CD4-positive, alpha-beta memory T cell (primary cell): ENCODE measurements around the gene TMPRSS11E. TPM values are rescaled to one million over a fixed set of nuclear protein-coding genes. Genes with fewer than 3 reads are reported as not detected.
A peak's percentile ranks its signal among the peaks of the same experiment; 100 is the strongest.
"Not testable (repeated sequence)": the region's sequence is repeated elsewhere in the genome, so short reads cannot be mapped to it uniquely, and the experiment has no call there.

Experiments
- CTCF ChIA-PET: fragments of 350-600 bp; sonication (Branson Sonifier 250); formaldehyde crosslinking; loops from one replicate; lab custom pipeline; 2021; ENCODE audit warnings: inconsistent platforms; ENCODE audit not compliant: partially characterized antibody; lab: Charles Lee
- POLR2A ChIA-PET: fragments of 350-600 bp; sonication (Branson Sonifier 250); formaldehyde crosslinking; loops from one replicate; lab custom pipeline; 2021; ENCODE audit not compliant: partially characterized antibody; lab: Charles Lee
- DNase-seq, 5 donors: peaks; one replicate each; pipeline versions ENCODE4 v3.0.0 to v3.0.0-alpha.2; 2020 to 2022; ENCODE audit warnings: mixed read lengths in 1 of 5
- H3K27ac ChIP-seq: one replicate; pipeline ENCODE4 v1.7.0; 2013; ENCODE audit warnings: low read depth, low read length
- H3K27me3 ChIP-seq: 2 replicates; pipeline ENCODE4 v1.7.0; 2013; ENCODE audit warnings: mild to moderate bottlenecking, low read length, moderate library complexity; ENCODE audit not compliant: insufficient read depth
- H3K36me3 ChIP-seq: 2 replicates; pipeline ENCODE4 v1.7.0; 2013; ENCODE audit warnings: mild to moderate bottlenecking, low read length, moderate library complexity; ENCODE audit not compliant: insufficient read depth
- H3K4me1 ChIP-seq: 2 replicates; pipeline ENCODE4 v1.7.0; 2013; ENCODE audit warnings: mild to moderate bottlenecking, low read length, moderate library complexity; ENCODE audit not compliant: insufficient read depth
- H3K4me3 ChIP-seq, 2 donors: one replicate each; pipeline ENCODE4 v1.7.0; 2013; ENCODE audit warnings: low read length in 2 of 2, mild to moderate bottlenecking in 1 of 2
- H3K9me3 ChIP-seq, 2 donors: one replicate each; pipeline ENCODE4 v1.7.0; 2013; ENCODE audit warnings: low read length in 2 of 2, control low read depth in 1 of 2; ENCODE audit not compliant: control insufficient read depth in 1 of 2
- H3K27ac Mint-ChIP-seq, 7 donors: one replicate each; pipeline ENCODE4 v1.8.0; 2020 to 2021; ENCODE audit warnings: mixed read lengths in 7 of 7, mild to moderate bottlenecking in 6 of 7, inconsistent platforms in 3 of 7, moderate library complexity in 3 of 7
- H3K27me3 Mint-ChIP-seq, 2 donors: one replicate each; pipeline ENCODE4 v1.8.0; 2020 to 2021; ENCODE audit warnings: mixed read lengths in 2 of 2
- H3K36me3 Mint-ChIP-seq, 2 donors: one replicate each; pipeline ENCODE4 v1.8.0; 2020 to 2021; ENCODE audit warnings: mixed read lengths in 2 of 2, inconsistent platforms in 1 of 2, mild to moderate bottlenecking in 1 of 2
- H3K4me1 Mint-ChIP-seq, 4 donors: one replicate each; pipeline ENCODE4 v1.8.0; 2020 to 2021; ENCODE audit warnings: mixed read lengths in 4 of 4, mild to moderate bottlenecking in 1 of 4
- H3K4me3 Mint-ChIP-seq, 8 donors: one replicate each; pipeline ENCODE4 v1.8.0; 2020 to 2021; ENCODE audit warnings: mixed read lengths in 8 of 8, mild to moderate bottlenecking in 7 of 8, moderate library complexity in 6 of 8, inconsistent platforms in 3 of 8
- H3K9me3 Mint-ChIP-seq, 8 donors: one replicate each; pipeline ENCODE4 v1.8.0; 2020 to 2021; ENCODE audit warnings: mixed read lengths in 8 of 8, mild to moderate bottlenecking in 5 of 8, inconsistent platforms in 3 of 8, moderate library complexity in 1 of 8
- intact Hi-C: fragments of 100-400 bp; cut with micrococcal nuclease; formaldehyde crosslinking; loops from one replicate; pipeline ENCODE4 v1.15.1; 2023
- polyA plus RNA-seq, 2 donors: library from polyadenylated mRNA; unstranded; fragments of 300-500 nt; fragmentation: Illumina TruSeq; gene quantifications; one replicate each; pipeline ENCODE4 v1.2.3, GENCODE V29; 2021
- total RNA-seq, 2 experiments: library from RNA; stranded (reverse); gene quantifications; one replicate each; pipeline ENCODE4 v1.2.3, GENCODE V29; 2021

Gene TMPRSS11E
- total RNA-seq (not detected), polyA plus RNA-seq (under 1 TPM in 1 of 2 donors, not detected in 1; 0.27 TPM)

GRCh38 chr4:68447201-68447600, at the start of gene TMPRSS11E:
TMPRSS11E (plus strand) TSS chr4:68447463; CDS start chr4:68447513, 50 bp downstream.
- Histone ChIP-seq H3K36me3 (no peaks in the 10 kb centered on the region), H3K4me3 (no peak within 1 kb of the TSS), H3K9me3 (no peaks in the 10 kb centered on the region), H3K4me1 (no peaks in the 10 kb centered on the region), H3K27ac (no peak within 1 kb of the TSS), H3K27me3 (no peaks in the 10 kb centered on the region)
- H3K4me1 Mint-ChIP-seq = peaks cover 11 to 31% (median 24%) of the 10 kb centered on the region in 4 donors
- H3K4me3 Mint-ChIP-seq = no peak within 1 kb of the TSS
- ChIA-PET POLR2A (no interaction called here), CTCF (no interaction called here)
- no peaks in the 10 kb centered on the region for H3K36me3 Mint-ChIP-seq
- no peak for DNase-seq
- H3K27ac Mint-ChIP-seq = no peak within 1 kb of the TSS
- intact Hi-C loops = no loop called here
- peaks cover 0 to 5% of the 10 kb centered on the region in 2 donors for H3K27me3 Mint-ChIP-seq
- no peaks in the 10 kb centered on the region for H3K9me3 Mint-ChIP-seq

GRCh38 chr4:68399306-68399705, 48.0 kb upstream of the TMPRSS11E start:
- DNase-seq = no peak
- Histone ChIP-seq H3K36me3 (no peaks in the 10 kb centered on the region), H3K9me3 (no peaks in the 10 kb centered on the region), H3K4me1 (no peaks in the 10 kb centered on the region), H3K27me3 (no peaks in the 10 kb centered on the region), H3K4me3 (no peak overlapping the region), H3K27ac (no peak overlapping the region)
- Mint-ChIP-seq H3K9me3 (peaks cover 0 to 2% (median 0%) of the 10 kb centered on the region in 8 donors), H3K27me3 (no peaks in the 10 kb centered on the region), H3K4me3 (no peak overlapping the region), H3K36me3 (peaks cover 0 to 3% of the 10 kb centered on the region in 2 donors), H3K4me1 (peaks cover 0 to 7% (median 4%) of the 10 kb centered on the region in 4 donors), H3K27ac (peak overlapping the region in 1 of 7 donors; percentile 11)
- CTCF ChIA-PET = interaction anchor here (0.6 kb wide), 1 partner anchor 15 kb away, joined by 4 read pairs; no protein-coding TSS in a partner anchor
- POLR2A ChIA-PET = no interaction called here
- intact Hi-C loops = no loop called here

GRCh38 chr4:68401231-68401630, 46.0 kb upstream of the TMPRSS11E start:
- Histone ChIP-seq H3K36me3 (no peaks in the 10 kb centered on the region), H3K27ac (no peak overlapping the region), H3K9me3 (no peaks in the 10 kb centered on the region), H3K27me3 (no peaks in the 10 kb centered on the region), H3K4me1 (no peaks in the 10 kb centered on the region), H3K4me3 (no peak overlapping the region)
- Mint-ChIP-seq H3K27me3 (no peaks in the 10 kb centered on the region), H3K9me3 (peaks cover 0 to 2% (median 0%) of the 10 kb centered on the region in 8 donors), H3K36me3 (peaks cover 0 to 3% of the 10 kb centered on the region in 2 donors), H3K4me3 (no peak overlapping the region), H3K4me1 (peaks cover 0 to 4% (median 3%) of the 10 kb centered on the region in 4 donors), H3K27ac (no peak overlapping the region)
- intact Hi-C loops = no loop called here
- ChIA-PET POLR2A (no interaction called here), CTCF (no interaction called here)
- DNase-seq = no peak

- POLR2A ChIA-PET = no interaction called here
- Mint-ChIP-seq H3K27me3 (no peaks in the 10 kb centered on the region), H3K4me1 (peaks cover 0 to 4% (median 3%) of the 10 kb centered on the region in 4 donors), H3K36me3 (peaks cover 0 to 3% of the 10 kb centered on the region in 2 donors), H3K27ac (peak overlapping the region in 1 of 7 donors; percentile 7), H3K4me3 (no peak overlapping the region), H3K9me3 (peaks cover 0 to 2% (median 0%) of the 10 kb centered on the region in 8 donors)
- Histone ChIP-seq H3K4me1 (no peaks in the 10 kb centered on the region), H3K9me3 (no peaks in the 10 kb centered on the region), H3K4me3 (no peak overlapping the region), H3K36me3 (no peaks in the 10 kb centered on the region), H3K27me3 (no peaks in the 10 kb centered on the region), H3K27ac (no peak overlapping the region)
- DNase-seq = no peak
- intact Hi-C loops = no loop called here
- CTCF ChIA-PET = interaction anchor here (1.5 kb wide), 1 partner anchor 29 kb away, joined by 4 read pairs; no protein-coding TSS in a partner anchor
Measured at GRCh38 chr4:68404153-68404552, 43.1 kb upstream of the TMPRSS11E start.

GRCh38 chr4:68405718-68406478, 41.4 kb upstream of the TMPRSS11E start:
- H3K9me3 ChIP-seq, H3K36me3 Mint-ChIP-seq, POLR2A ChIA-PET, H3K4me1 ChIP-seq, H3K36me3 ChIP-seq, H3K4me1 Mint-ChIP-seq, H3K27me3 ChIP-seq, H3K27me3 Mint-ChIP-seq, DNase-seq, H3K27ac ChIP-seq, H3K4me3 ChIP-seq, intact Hi-C loops, H3K4me3 Mint-ChIP-seq, H3K9me3 Mint-ChIP-seq: not testable (repeated sequence)
- H3K27ac Mint-ChIP-seq = peak overlapping the region in 1 of 7 donors; percentile 19
- CTCF ChIA-PET = interaction anchor here (1.5 kb wide), 1 partner anchor 31 kb away, joined by 4 read pairs; no protein-coding TSS in a partner anchor

GRCh38 chr4:68406479-68406859, 40.8 kb upstream of the TMPRSS11E start:
- no peak overlapping the region for H3K27ac ChIP-seq
- H3K4me3 ChIP-seq = no peak overlapping the region
- ChIA-PET CTCF (no interaction called here), POLR2A (no interaction called here)
- peaks cover 0 to 3% of the 10 kb centered on the region in 2 donors for H3K36me3 Mint-ChIP-seq
- H3K9me3 Mint-ChIP-seq = no peaks in the 10 kb centered on the region
- intact Hi-C loops = no loop called here
- no peak overlapping the region for H3K4me3 Mint-ChIP-seq
- H3K36me3 ChIP-seq = no peaks in the 10 kb centered on the region
- H3K27ac Mint-ChIP-seq = no peak overlapping the region
- no peaks in the 10 kb centered on the region for H3K27me3 ChIP-seq
- no peaks in the 10 kb centered on the region for H3K9me3 ChIP-seq
- DNase-seq = no peak
- no peaks in the 10 kb centered on the region for H3K4me1 ChIP-seq
- H3K4me1 Mint-ChIP-seq = peaks cover 0 to 3% (median 0%) of the 10 kb centered on the region in 4 donors
- no peaks in the 10 kb centered on the region for H3K27me3 Mint-ChIP-seq

GRCh38 chr4:68407015-68407867, 40.0 kb upstream of the TMPRSS11E start:
- H3K27me3 Mint-ChIP-seq, H3K27me3 ChIP-seq, H3K27ac ChIP-seq, H3K36me3 Mint-ChIP-seq, H3K36me3 ChIP-seq, POLR2A ChIA-PET, H3K4me3 Mint-ChIP-seq, H3K9me3 Mint-ChIP-seq, H3K4me3 ChIP-seq, H3K9me3 ChIP-seq, H3K4me1 Mint-ChIP-seq, H3K27ac Mint-ChIP-seq, H3K4me1 ChIP-seq, intact Hi-C loops, DNase-seq: not testable (repeated sequence)
- CTCF ChIA-PET = interaction anchor here (1.0 kb wide), 1 partner anchor 19 kb away, joined by 3 read pairs; no protein-coding TSS in a partner anchor
